ENCODE results near the gene FBXL7.

FBXL7 gene

GRCh38 chr5:15682122-15682521 is 182.1 kb downstream of the FBXL7 start:
- Histone ChIP-seq H3K9me3 (ENCODE audit: insufficient read depth, low read length, severe bottlenecking) (no peaks in the 10 kb centered on the region), H3K9ac (ENCODE audit: low read depth, low read length) (no peak overlapping the region), H2AFZ (ENCODE audit: low read depth, low read length) (no peak overlapping the region), H4K20me1 (ENCODE audit: insufficient read depth, low read length) (no peaks in the 10 kb centered on the region), H3K36me3 (ENCODE audit: insufficient read depth, low read length) (no peaks in the 10 kb centered on the region), H3K27ac (ENCODE audit: low read length) (no peak overlapping the region), H3K4me1 (ENCODE audit: insufficient read depth, low read length) (no peaks in the 10 kb centered on the region), H3K4me3 (ENCODE audit: low read depth in 1 of 2, low read length in 2 of 2) (no peak overlapping the region), H3K4me2 (ENCODE audit: insufficient read depth, low read length) (no peak overlapping the region), H3K27me3 (ENCODE audit: insufficient read depth, low read length, poor library complexity) (no peaks in the 10 kb centered on the region), H3K79me2 (ENCODE audit: insufficient read depth, low read length) (no peaks in the 10 kb centered on the region)
- TF ChIP-seq EZH2 (IDR thresholded peaks at IDR 0.05; ENCODE audit: borderline replicate concordance, low read depth, low read length, severe bottlenecking) = no peak
- TF ChIP-seq, protein P1, sequence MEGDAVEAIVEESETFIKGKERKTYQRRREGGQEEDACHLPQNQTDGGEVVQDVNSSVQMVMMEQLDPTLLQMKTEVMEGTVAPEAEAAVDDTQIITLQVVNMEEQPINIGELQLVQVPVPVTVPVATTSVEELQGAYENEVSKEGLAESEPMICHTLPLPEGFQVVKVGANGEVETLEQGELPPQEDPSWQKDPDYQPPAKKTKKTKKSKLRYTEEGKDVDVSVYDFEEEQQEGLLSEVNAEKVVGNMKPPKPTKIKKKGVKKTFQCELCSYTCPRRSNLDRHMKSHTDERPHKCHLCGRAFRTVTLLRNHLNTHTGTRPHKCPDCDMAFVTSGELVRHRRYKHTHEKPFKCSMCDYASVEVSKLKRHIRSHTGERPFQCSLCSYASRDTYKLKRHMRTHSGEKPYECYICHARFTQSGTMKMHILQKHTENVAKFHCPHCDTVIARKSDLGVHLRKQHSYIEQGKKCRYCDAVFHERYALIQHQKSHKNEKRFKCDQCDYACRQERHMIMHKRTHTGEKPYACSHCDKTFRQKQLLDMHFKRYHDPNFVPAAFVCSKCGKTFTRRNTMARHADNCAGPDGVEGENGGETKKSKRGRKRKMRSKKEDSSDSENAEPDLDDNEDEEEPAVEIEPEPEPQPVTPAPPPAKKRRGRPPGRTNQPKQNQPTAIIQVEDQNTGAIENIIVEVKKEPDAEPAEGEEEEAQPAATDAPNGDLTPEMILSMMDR (IDR thresholded peaks at IDR 0.05; ENCODE audit: borderline replicate concordance, extremely low read depth, low read length, poor library complexity, severe bottlenecking) = no peak
- no peak for DNase-seq
- ATAC-seq (ENCODE audit: insufficient read depth, low read depth) = no peak

DNA sequence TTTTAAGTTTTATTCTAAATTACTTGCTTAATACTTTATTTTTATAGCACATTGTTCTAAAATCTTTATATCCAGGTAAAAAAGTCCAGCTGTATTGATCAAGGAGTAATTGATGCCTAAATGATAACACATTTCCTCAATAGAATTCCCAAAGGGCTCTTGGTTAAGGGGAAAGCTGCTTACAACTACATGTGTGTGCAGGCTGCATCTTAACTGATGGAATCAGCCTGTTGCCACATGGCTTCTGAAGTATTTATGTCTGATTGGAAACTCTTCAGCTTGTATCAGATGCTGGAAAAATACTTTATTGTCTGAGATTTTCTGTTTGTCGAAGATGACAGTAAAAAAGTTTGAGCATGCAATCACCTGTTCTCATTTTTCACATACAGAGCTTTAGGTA is 182.6 kb downstream of the FBXL7 start:
- DNase-seq (no peak), ATAC-seq (ENCODE audit: insufficient read depth, low read depth) (no peak)
- H2AFZ ChIP-seq (ENCODE audit: low read depth, low read length) = no peak overlapping the region
- no peaks in the 10 kb centered on the region for H3K9me3 ChIP-seq (ENCODE audit: insufficient read depth, low read length, severe bottlenecking)
- H3K27me3 ChIP-seq (ENCODE audit: insufficient read depth, low read length, poor library complexity) = no peaks in the 10 kb centered on the region
- no peaks in the 10 kb centered on the region for H4K20me1 ChIP-seq (ENCODE audit: insufficient read depth, low read length)
- H3K4me1 ChIP-seq (ENCODE audit: insufficient read depth, low read length) = no peaks in the 10 kb centered on the region
- no peaks in the 10 kb centered on the region for H3K36me3 ChIP-seq (ENCODE audit: insufficient read depth, low read length)
- no peak overlapping the region for H3K9ac ChIP-seq (ENCODE audit: low read depth, low read length)
- TF ChIP-seq, protein P1 (IDR thresholded peaks at IDR 0.05; ENCODE audit: borderline replicate concordance, extremely low read depth, low read length, poor library complexity, severe bottlenecking) = no peak
- no peak for TF ChIP-seq EZH2 (IDR thresholded peaks at IDR 0.05; ENCODE audit: borderline replicate concordance, low read depth, low read length, severe bottlenecking)
- H3K27ac ChIP-seq (ENCODE audit: low read length) = no peak overlapping the region
- no peaks in the 10 kb centered on the region for H3K79me2 ChIP-seq (ENCODE audit: insufficient read depth, low read length)
- H3K4me3 ChIP-seq (ENCODE audit: low read depth in 1 of 2, low read length in 2 of 2) = no peak overlapping the region
- no peak overlapping the region for H3K4me2 ChIP-seq (ENCODE audit: insufficient read depth, low read length)

- no peak for DNase-seq
- Histone ChIP-seq H3K79me2 (ENCODE audit: insufficient read depth, low read length) (no peaks in the 10 kb centered on the region), H2AFZ (ENCODE audit: low read depth, low read length) (no peak overlapping the region), H4K20me1 (ENCODE audit: insufficient read depth, low read length) (no peaks in the 10 kb centered on the region), H3K36me3 (ENCODE audit: insufficient read depth, low read length) (no peaks in the 10 kb centered on the region), H3K27me3 (ENCODE audit: insufficient read depth, low read length, poor library complexity) (no peaks in the 10 kb centered on the region), H3K9ac (ENCODE audit: low read depth, low read length) (no peak overlapping the region), H3K4me1 (ENCODE audit: insufficient read depth, low read length) (no peaks in the 10 kb centered on the region), H3K9me3 (ENCODE audit: insufficient read depth, low read length, severe bottlenecking) (no peaks in the 10 kb centered on the region), H3K4me3 (ENCODE audit: low read depth in 1 of 2, low read length in 2 of 2) (no peak overlapping the region), H3K27ac (ENCODE audit: low read length) (no peak overlapping the region), H3K4me2 (ENCODE audit: insufficient read depth, low read length) (no peak overlapping the region)
- TF ChIP-seq, protein P1 (IDR thresholded peaks at IDR 0.05; ENCODE audit: borderline replicate concordance, extremely low read depth, low read length, poor library complexity, severe bottlenecking) = peak; percentile 18
- TF ChIP-seq EZH2 (IDR thresholded peaks at IDR 0.05; ENCODE audit: borderline replicate concordance, low read depth, low read length, severe bottlenecking) = no peak
- ATAC-seq (ENCODE audit: insufficient read depth, low read depth) = 0 out of 3 replicates have a peak, but pooled peaks have one; percentile 35
These were observed 183.4 kb downstream of the FBXL7 start for GRCh38 chr5:15683332-15683731.

- Histone ChIP-seq H3K9ac (ENCODE audit: low read depth, low read length) (no peak overlapping the region), H2AFZ (ENCODE audit: low read depth, low read length) (no peak overlapping the region), H3K36me3 (ENCODE audit: insufficient read depth, low read length) (no peaks in the 10 kb centered on the region), H3K27ac (ENCODE audit: low read length) (no peak overlapping the region), H3K4me2 (ENCODE audit: insufficient read depth, low read length) (no peak overlapping the region), H4K20me1 (ENCODE audit: insufficient read depth, low read length) (no peaks in the 10 kb centered on the region), H3K79me2 (ENCODE audit: insufficient read depth, low read length) (peaks cover 3% of the 10 kb centered on the region; the same call in 1 of the 2 replicates), H3K4me1 (ENCODE audit: insufficient read depth, low read length) (no peaks in the 10 kb centered on the region), H3K9me3 (ENCODE audit: insufficient read depth, low read length, severe bottlenecking) (no peaks in the 10 kb centered on the region), H3K27me3 (ENCODE audit: insufficient read depth, low read length, poor library complexity) (no peaks in the 10 kb centered on the region), H3K4me3 (ENCODE audit: low read depth in 1 of 2, low read length in 2 of 2) (no peak overlapping the region)
- DNase-seq (no peak), ATAC-seq (ENCODE audit: insufficient read depth, low read depth) (no peak)
- TF ChIP-seq, protein P1 (IDR thresholded peaks at IDR 0.05; ENCODE audit: borderline replicate concordance, extremely low read depth, low read length, poor library complexity, severe bottlenecking) = no peak
- TF ChIP-seq EZH2 (IDR thresholded peaks at IDR 0.05; ENCODE audit: borderline replicate concordance, low read depth, low read length, severe bottlenecking) = no peak
These were observed 187.4 kb downstream of the FBXL7 start for GRCh38 chr5:15687401-15687800.

Measured in DND-41 (cell line).